PC-3 (cell line): ENCODE measurements around the gene NDUFAF8.

Experiments used
- CTCF ChIP-seq: fragments of 300-600 bp; sonication (generic); conservative IDR thresholded peaks from 2 replicates; pipeline ENCODE4 v1.5.1; 2017; ENCODE audit warnings: antibody characterized with exemption, low read depth, mild to moderate bottlenecking, low read length
- EZH2 ChIP-seq: fragments of 300-600 bp; sonication (generic); IDR thresholded peaks from one replicate; pipeline ENCODE4 v1.6.1; 2017; ENCODE audit warnings: antibody characterized with exemption, mild to moderate bottlenecking, low read length; ENCODE audit not compliant: unreplicated experiment
- EZH2phosphoT487 ChIP-seq: fragments of 300-600 bp; sonication (generic); IDR thresholded peaks from 2 replicates; pipeline ENCODE4 v1.6.1; 2018; ENCODE audit warnings: mild to moderate bottlenecking, antibody characterized with exemption, low read length, borderline replicate concordance

- no peak for TF ChIP-seq CTCF
- no peak for TF ChIP-seq EZH2
- no peak for TF ChIP-seq EZH2phosphoT487
Observed at GRCh38 chr17:81258292-81258691, 19.2 kb downstream of the NDUFAF8 start.
